BE2C (cell line): ENCODE measurements around the gene UGT1A8.

Source experiments
- DNase-seq: peaks from one replicate; pipeline ENCODE4 v3.0.0-alpha.2; 2020
- H3K27me3 ChIP-seq: fragments of 250-450 bp; sonication (Bioruptor Pico); 2 replicates; pipeline ENCODE4 v1.5.1; 2020; ENCODE audit warnings: mild to moderate bottlenecking
- H3K36me3 ChIP-seq: fragments of 250-450 bp; sonication (Bioruptor Pico); 2 replicates; pipeline ENCODE4 v1.5.1; 2020; ENCODE audit warnings: mild to moderate bottlenecking
- H3K4me1 ChIP-seq: fragments of 250-450 bp; sonication (Bioruptor Pico); 2 replicates; pipeline ENCODE4 v1.5.1; 2020
- H3K4me3 ChIP-seq: 2 replicates; pipeline ENCODE4 v1.5.1; 2011; ENCODE audit warnings: low read depth, low read length
- H3K9me3 ChIP-seq: fragments of 250-450 bp; sonication (Bioruptor Pico); 2 replicates; pipeline ENCODE4 v1.5.1; 2020
- CTCF ChIP-seq: IDR thresholded peaks from 2 replicates; pipeline ENCODE4 v1.5.1; 2012; ENCODE audit warnings: mild to moderate bottlenecking, low read depth, low read length

Gene UGT1A8

GRCh38 chr2:233773854-233774253 lies 156.4 kb downstream of the UGT1A8 start:
- H3K4me3 ChIP-seq, result no peak overlapping the region
- TF ChIP-seq CTCF, result no peak

DNA sequence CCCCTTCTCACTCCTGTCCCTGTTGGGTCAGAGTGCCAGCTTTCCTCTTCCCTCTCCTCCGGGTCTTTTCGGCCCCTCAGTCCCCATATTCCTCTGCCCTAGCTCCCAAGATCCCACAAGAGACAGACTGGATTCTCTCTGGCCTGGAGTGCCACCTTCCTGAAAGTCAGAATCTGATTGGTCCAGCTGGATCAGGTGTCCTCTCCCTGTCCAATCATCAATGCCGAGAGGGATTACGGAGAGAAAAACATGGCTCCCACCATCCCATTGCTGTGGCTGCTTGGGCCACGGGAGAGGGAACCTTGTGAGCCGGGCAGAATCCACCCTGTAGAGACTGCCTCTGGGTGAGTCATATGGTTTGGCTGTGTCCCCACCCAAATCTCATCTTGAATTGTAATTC lies 158.0 kb downstream of the UGT1A8 start:
- peaks cover 4% of the 10 kb centered on the region for H3K27me3 ChIP-seq
- no peaks in the 10 kb centered on the region for H3K36me3 ChIP-seq
- TF ChIP-seq CTCF, result no peak
- no peak overlapping the region for H3K4me3 ChIP-seq
- no peak for DNase-seq
- H3K9me3 ChIP-seq, result no peaks in the 10 kb centered on the region
- H3K4me1 ChIP-seq, result no peaks in the 10 kb centered on the region

More at GRCh38 chr2:233773854-233774253, 156.4 kb downstream of the UGT1A8 start:
- no peaks in the 10 kb centered on the region for H3K9me3 ChIP-seq
- no peaks in the 10 kb centered on the region for H3K4me1 ChIP-seq
- H3K27me3 ChIP-seq, result peaks cover 11% of the 10 kb centered on the region
- no peak for DNase-seq
- H3K36me3 ChIP-seq, result no peaks in the 10 kb centered on the region

DNA sequence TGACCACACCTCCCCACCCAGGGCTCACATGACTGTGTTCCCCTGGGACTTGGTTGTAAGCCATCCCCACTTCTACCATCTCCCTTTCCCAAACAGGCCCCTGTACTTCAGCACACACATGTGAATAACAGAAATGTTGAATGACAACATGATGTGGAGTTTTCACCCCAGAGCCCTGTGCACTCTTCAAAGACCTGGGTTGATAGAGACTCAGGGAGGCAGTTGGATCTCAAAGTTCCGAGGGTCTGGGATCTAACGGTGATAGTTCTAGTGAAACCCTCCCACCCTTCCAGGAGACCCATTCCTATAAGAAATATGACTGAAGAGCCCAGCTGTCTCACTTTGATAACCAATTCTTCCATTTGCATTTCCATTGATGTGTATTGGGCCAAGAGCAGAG lies 160.6 kb downstream of the UGT1A8 start, which contains the start of gene MROH2A:
MROH2A (plus strand) TSS at position 301 of the 400 bp plus-strand sequence. CDS start 1,029 bp downstream, outside the sequence.
- H3K4me1 ChIP-seq, result no peaks in the 10 kb centered on the region
- DNase-seq, result no peak
- H3K9me3 ChIP-seq, result no peaks in the 10 kb centered on the region
- TF ChIP-seq CTCF, result no peak
- no peaks in the 10 kb centered on the region for H3K36me3 ChIP-seq
- no peaks in the 10 kb centered on the region; the same call in 1 of the 2 replicates for H3K27me3 ChIP-seq
- H3K4me3 ChIP-seq, result no peak within 1 kb of the TSS

DNA sequence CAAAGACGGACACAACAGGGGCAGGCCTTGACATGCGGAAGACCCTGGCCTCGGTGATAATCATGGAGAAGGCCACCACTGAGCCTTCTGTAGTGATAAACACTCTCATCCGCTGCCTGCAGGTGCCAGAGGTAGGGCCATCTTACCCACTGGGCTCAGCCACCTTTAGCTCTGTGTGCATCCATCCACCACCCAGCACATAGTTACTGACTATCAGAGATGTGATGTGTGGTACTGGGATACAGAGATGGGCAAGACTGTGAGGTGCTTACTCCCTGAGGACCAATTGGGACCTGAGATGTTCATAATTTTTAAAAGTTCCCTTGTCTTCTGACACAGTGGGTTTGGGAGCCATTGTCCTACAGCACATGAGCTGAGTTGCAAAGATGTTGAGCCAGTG lies 162.3 kb downstream of the UGT1A8 start:
- no peak for DNase-seq
- H3K9me3 ChIP-seq, result no peaks in the 10 kb centered on the region
- no peaks in the 10 kb centered on the region; the same call in 1 of the 2 replicates for H3K27me3 ChIP-seq
- no peaks in the 10 kb centered on the region for H3K4me1 ChIP-seq
- H3K36me3 ChIP-seq, result no peaks in the 10 kb centered on the region
- TF ChIP-seq CTCF, result no peak
- H3K4me3 ChIP-seq, result no peak overlapping the region

DNA sequence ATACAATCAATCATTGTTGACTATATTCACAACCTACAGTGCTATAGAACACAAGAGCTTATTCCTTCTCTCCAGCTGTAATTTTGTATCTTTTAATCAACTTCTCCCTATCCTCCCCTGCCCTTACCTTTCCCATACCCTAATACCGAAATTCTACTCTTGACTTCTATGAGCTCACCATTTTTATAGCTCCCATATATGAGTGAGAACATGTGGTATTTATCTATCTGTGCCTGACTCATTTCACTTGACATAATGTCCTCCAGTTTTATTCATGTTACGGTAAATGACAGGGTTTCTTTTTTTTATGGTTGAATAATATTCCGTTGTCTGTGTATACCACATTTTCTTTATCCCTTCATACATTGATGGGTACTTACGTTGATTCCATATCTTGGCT lies 163.3 kb downstream of the UGT1A8 start:
- Histone ChIP-seq H3K36me3 (no peaks in the 10 kb centered on the region), H3K4me3 (no peak overlapping the region), H3K4me1 (no peaks in the 10 kb centered on the region), H3K9me3 (no peaks in the 10 kb centered on the region), H3K27me3 (no peaks in the 10 kb centered on the region; the same call in 1 of the 2 replicates)
- no peak for TF ChIP-seq CTCF
- no peak for DNase-seq

DNA sequence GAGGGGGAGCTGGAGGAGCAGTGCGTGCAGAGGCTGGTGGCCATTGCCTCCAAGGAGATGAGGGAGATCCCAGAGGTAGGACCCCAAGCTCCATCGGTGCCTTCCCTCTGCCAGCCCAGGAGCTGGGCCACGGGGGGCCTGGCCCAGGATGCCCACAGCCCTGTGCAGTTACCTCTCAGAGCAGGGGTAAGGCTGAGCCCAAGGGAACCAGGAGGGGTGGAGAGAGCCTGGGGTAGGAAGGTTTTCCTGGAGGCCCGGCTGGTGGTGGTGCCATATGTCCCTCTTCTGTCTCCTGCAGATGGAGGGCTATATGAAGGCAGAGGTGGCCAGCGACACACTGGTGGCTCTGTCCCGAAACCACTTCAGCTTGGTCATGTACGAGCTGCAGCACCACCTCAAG lies 172.1 kb downstream of the UGT1A8 start:
- no peak for TF ChIP-seq CTCF
- H3K36me3 ChIP-seq, result no peaks in the 10 kb centered on the region
- DNase-seq, result no peak
- no peaks in the 10 kb centered on the region for H3K4me1 ChIP-seq
- H3K9me3 ChIP-seq, result no peaks in the 10 kb centered on the region
- no peak overlapping the region for H3K4me3 ChIP-seq
- H3K27me3 ChIP-seq, result no peaks in the 10 kb centered on the region
